Measurements from ENCODE around the gene UBE2S. TPM values are rescaled to one million over a fixed set of nuclear protein-coding genes. Genes with fewer than 3 reads are reported as not detected.
A peak's percentile ranks its signal among the peaks of the same experiment; 100 is the strongest.

The UBE2S gene
- total and polyA plus RNA-seq, 2 donors = 17.5 to 29.9 TPM

- DNase-seq (ENCODE audit: extremely low spot score) = no peak
- WGBS = 15% methylated on average over 43 of the region's 43 CpGs
- no peak overlapping the region for H3K4me3 ChIP-seq (ENCODE audit: low read depth, low read length)
- H3K4me1 ChIP-seq (ENCODE audit: insufficient read depth) = no peaks in the 10 kb centered on the region
- no peaks in the 10 kb centered on the region for H3K36me3 ChIP-seq (ENCODE audit: insufficient read depth)
- H3K27ac ChIP-seq (ENCODE audit: low read depth) = no peak overlapping the region
Observed at GRCh38 chr19:55377356-55378131, 30.0 kb downstream of the UBE2S start.

DNA sequence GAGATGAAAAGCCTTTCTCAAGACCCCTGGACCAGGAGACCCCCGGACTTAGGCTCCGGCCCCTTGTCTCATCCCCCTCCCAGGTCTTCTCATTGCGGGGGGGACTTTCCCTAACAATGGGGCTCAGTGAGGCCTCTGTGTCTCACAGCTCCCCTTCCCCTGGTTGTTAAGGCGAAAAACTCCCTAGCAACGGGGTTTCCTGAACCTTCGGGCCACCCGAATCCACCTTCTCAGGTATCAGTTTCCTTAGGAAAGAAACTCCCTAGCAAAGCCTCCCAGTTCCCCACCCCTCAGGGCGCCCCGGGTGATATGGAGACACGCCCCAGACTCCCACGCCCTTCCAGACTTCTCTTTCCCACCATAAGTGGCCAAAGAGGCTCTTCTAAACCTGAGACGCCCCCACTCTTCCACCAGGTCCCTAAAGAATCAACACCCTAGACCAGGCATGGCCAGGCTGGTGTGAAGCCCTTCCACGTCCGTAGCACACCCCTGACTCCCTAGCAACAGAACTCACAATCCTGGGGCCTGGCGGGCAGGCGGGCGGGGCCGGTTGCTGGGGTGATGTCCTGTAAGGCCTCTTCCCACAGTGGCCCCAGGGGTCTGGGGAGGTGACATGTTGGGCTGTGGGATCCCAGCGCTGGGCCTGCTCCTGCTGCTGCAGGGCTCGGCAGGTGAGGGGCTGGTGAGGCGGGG lies 31.2 kb downstream of the UBE2S start, which contains the start of gene TMEM190:
Gene TMEM190, plus strand, starts transcription at position 586 of the 693 bp plus-strand sequence. Its CDS starts 28 bp downstream, at position 614.
- Histone ChIP-seq H3K4me1 (ENCODE audit: insufficient read depth) (no peaks in the 10 kb centered on the region), H3K27ac (ENCODE audit: low read depth) (no peak within 1 kb of the TSS), H3K36me3 (ENCODE audit: insufficient read depth) (no peaks in the 10 kb centered on the region), H3K4me3 (ENCODE audit: low read depth, low read length) (no peak within 1 kb of the TSS)
- 65% methylated on average over 21 of the region's 21 CpGs for WGBS
- no peak for DNase-seq (ENCODE audit: extremely low spot score)

- no peaks in the 10 kb centered on the region for H3K36me3 ChIP-seq (ENCODE audit: insufficient read depth)
- no peak overlapping the region for H3K27ac ChIP-seq (ENCODE audit: low read depth)
- no peak overlapping the region for H3K4me3 ChIP-seq (ENCODE audit: low read depth, low read length)
- peaks cover 1% of the 10 kb centered on the region for H3K4me1 ChIP-seq (ENCODE audit: insufficient read depth)
- WGBS = 11% methylated on average over 31 of the region's 31 CpGs
- no peak for DNase-seq (ENCODE audit: extremely low spot score)
Observed at GRCh38 chr19:55373993-55374757, 33.4 kb downstream of the UBE2S start.

- WGBS = 61% methylated on average over 9 of the region's 9 CpGs
- no peaks in the 10 kb centered on the region for H3K36me3 ChIP-seq (ENCODE audit: insufficient read depth)
- H3K4me3 ChIP-seq (ENCODE audit: low read depth, low read length) = no peak overlapping the region
- no peak for DNase-seq (ENCODE audit: extremely low spot score)
- H3K4me1 ChIP-seq (ENCODE audit: insufficient read depth) = peaks cover 1% of the 10 kb centered on the region
- no peak overlapping the region for H3K27ac ChIP-seq (ENCODE audit: low read depth)
Observed at GRCh38 chr19:55373306-55373992, 34.1 kb downstream of the UBE2S start.

DNA sequence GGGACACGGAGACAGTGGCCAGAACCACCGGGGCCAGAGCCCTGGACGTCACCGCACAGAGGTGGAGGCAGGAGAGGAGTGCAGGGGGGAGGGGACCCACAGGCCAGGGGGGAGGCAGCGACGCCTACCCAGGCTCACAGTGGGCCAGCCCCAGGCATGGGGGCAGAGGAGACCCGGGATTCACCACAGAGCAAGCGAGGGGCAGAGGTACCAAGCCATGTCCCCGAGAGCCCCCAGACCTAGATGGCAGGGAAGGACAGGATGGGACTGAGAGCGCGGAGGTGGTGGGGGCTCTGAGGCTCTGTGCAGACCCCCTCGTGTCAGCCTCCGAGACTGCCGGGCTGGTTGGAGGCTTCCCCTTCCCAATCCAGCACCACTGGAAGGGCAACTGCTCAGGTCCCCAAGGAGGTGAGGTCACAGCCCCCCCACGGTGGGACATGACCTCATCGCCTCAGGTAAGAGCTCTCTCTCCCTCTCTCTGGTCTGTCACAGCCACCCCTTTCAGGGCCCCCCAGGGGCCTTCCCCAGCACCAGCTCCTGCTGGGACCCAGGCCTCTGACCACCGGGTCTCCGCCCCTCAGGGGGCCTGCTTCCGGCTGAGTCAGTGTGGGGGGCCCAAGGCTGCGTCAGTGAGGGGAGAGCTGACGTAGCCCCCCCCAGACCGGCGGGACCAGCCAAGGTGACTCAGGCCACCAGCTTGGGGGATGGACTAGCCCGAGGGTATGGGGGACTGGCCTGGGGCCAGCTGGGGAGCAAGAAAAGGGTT lies 35.1 kb downstream of the UBE2S start:
- Histone ChIP-seq H3K4me1 (ENCODE audit: insufficient read depth) (peaks cover 1% of the 10 kb centered on the region), H3K4me3 (ENCODE audit: low read depth, low read length) (no peak overlapping the region), H3K36me3 (ENCODE audit: insufficient read depth) (no peaks in the 10 kb centered on the region), H3K27ac (ENCODE audit: low read depth) (no peak overlapping the region)
- DNase-seq (ENCODE audit: extremely low spot score) = no peak
- 48% methylated on average over 24 of the region's 24 CpGs for WGBS

DNA sequence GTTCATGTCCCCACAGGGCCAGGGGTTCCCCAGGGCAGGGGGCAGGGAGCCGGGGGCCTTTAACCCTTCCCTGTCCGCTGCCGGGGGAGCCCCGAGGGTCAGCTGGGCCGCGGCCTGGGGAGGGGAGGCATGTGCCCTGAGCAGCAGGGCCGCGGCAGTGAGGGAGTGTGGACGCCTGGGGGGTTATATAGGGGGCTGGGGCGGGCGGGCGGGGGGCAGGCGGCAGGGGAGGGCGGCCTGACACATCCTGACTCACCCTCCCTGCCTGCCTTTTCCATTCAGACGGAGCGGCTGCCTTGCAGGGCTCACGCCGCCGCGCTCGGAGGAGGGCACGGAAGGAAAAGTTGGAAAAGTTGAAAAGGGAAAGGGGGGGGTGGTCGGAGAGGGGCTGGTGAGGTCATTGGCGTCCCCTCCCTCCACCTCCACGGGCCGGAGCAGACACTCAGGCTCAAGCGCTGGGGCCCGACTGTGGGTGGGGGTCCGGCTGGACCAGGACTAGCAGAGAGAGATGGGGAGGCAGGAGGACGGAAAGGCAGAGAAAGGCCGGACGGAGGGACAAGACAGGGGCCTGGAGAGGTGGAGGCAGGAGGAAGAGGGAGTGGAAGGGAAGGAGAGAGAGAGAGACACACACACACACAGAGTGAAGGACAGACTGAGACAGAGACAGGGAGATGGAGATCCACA lies 37.1 kb downstream of the UBE2S start, which contains the start of gene IL11:
Gene IL11, minus strand, starts transcription at position 159 of the 684 bp plus-strand sequence. Its CDS starts 153 bp downstream, at position 6.
- no peak for DNase-seq (ENCODE audit: extremely low spot score)
- no peaks in the 10 kb centered on the region for H3K36me3 ChIP-seq (ENCODE audit: insufficient read depth)
- 10% methylated on average over 32 of the region's 32 CpGs for WGBS
- H3K4me3 ChIP-seq (ENCODE audit: low read depth, low read length) = peak within 1 kb of the TSS; percentile 32
- H3K27ac ChIP-seq (ENCODE audit: low read depth) = no peak within 1 kb of the TSS
- H3K4me1 ChIP-seq (ENCODE audit: insufficient read depth) = peaks cover 1% of the 10 kb centered on the region

- H3K36me3 ChIP-seq (ENCODE audit: insufficient read depth) = no peaks in the 10 kb centered on the region
- WGBS = 1% methylated on average over 58 of the region's 59 CpGs
- H3K4me1 ChIP-seq (ENCODE audit: insufficient read depth) = peaks cover 1% of the 10 kb centered on the region
- no peak overlapping the region for H3K27ac ChIP-seq (ENCODE audit: low read depth)
- no peak for DNase-seq (ENCODE audit: extremely low spot score)
- peak overlapping the region; percentile 32 for H3K4me3 ChIP-seq (ENCODE audit: low read depth, low read length)
Observed at GRCh38 chr19:55369653-55370304, 37.8 kb downstream of the UBE2S start.

DNA sequence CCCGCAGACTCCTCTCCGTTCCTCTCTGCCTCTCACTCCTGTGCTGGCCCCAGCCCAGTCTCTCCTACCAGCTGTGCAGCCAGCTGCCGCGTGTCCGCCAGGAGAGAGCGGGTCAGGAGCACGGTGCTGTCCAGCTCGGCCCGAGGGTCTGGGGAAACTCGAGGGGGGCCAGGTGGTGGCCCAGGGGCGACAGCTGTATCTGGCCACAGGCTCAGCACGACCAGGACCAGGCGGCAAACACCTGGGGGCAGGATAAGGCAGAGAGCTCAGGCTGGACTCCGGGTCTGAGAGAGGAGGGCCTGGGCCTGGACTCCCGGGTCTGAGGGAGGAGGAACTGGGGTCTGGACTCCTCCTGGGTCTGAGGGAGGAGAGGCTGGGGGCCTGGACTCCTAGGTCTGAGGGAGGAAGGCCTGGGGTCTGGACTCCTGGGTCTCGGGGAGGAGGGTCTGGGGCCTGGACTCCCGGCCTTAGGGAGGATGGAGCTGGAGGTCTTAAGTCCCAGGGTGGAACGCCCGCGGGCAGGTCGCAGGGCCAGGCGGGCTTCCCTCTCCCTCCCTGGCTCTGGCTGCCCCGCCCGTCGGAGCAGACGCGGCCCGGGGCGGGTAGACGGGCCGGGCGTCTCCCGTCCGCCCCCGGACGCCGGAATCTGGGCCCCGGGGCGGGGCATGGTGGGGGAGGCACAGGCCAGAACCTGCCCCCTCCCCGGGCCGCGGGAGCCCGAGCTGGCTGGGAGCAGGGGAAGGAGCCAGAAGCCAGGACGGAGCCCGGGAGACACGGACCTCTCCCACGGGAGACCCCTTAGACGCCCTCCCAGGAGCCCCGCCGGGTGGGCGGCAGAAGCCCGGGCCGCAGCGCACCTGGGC lies 38.7 kb downstream of the UBE2S start:
- peak overlapping the region; percentile 32 for H3K4me3 ChIP-seq (ENCODE audit: low read depth, low read length)
- H3K36me3 ChIP-seq (ENCODE audit: insufficient read depth) = no peaks in the 10 kb centered on the region
- H3K4me1 ChIP-seq (ENCODE audit: insufficient read depth) = peaks cover 1% of the 10 kb centered on the region
- DNase-seq (ENCODE audit: extremely low spot score) = no peak
- H3K27ac ChIP-seq (ENCODE audit: low read depth) = no peak overlapping the region
- WGBS = 9% methylated on average over 54 of the region's 54 CpGs

- no peak for DNase-seq (ENCODE audit: extremely low spot score)
- 88% methylated on average over 16 of the region's 16 CpGs for WGBS
- no peak overlapping the region for H3K27ac ChIP-seq (ENCODE audit: low read depth)
- H3K4me3 ChIP-seq (ENCODE audit: low read depth, low read length) = no peak overlapping the region
- H3K36me3 ChIP-seq (ENCODE audit: insufficient read depth) = no peaks in the 10 kb centered on the region
- peaks cover 1% of the 10 kb centered on the region for H3K4me1 ChIP-seq (ENCODE audit: insufficient read depth)
Observed at GRCh38 chr19:55368106-55368505, 39.5 kb downstream of the UBE2S start.

- Histone ChIP-seq H3K27ac (ENCODE audit: low read depth) (no peak overlapping the region), H3K36me3 (ENCODE audit: insufficient read depth) (no peaks in the 10 kb centered on the region), H3K4me1 (ENCODE audit: insufficient read depth) (peaks cover 1% of the 10 kb centered on the region), H3K4me3 (ENCODE audit: low read depth, low read length) (no peak overlapping the region)
- WGBS = 77% methylated on average over 3 of the region's 3 CpGs
- DNase-seq (ENCODE audit: extremely low spot score) = no peak
Observed at GRCh38 chr19:55366790-55367189, 40.8 kb downstream of the UBE2S start.

DNA sequence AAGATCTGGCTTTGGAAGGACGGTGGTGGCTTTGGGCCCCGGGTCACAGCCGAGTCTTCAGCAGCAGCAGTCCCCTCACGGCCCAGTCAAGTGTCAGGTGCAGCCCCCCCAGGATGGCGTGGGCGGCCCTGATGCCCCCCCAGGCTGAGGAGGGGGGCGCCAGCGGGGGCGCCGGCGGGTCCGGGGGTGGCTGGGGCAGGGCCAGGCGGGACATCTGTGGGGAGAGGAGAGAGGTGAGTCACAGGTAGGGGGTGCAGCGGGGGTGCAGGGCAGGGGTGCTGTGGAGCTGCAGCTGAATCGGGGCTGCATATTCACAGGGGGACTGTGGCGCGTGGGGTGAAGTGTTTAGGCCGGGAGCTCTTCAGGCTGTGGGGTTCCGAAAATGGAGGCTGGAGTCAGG lies 41.6 kb downstream of the UBE2S start:
- 75% methylated on average over 19 of the region's 19 CpGs for WGBS

More for the DNA sequence above, 41.6 kb downstream of the UBE2S start:
- DNase-seq (ENCODE audit: extremely low spot score) = no peak
- Histone ChIP-seq H3K4me3 (ENCODE audit: low read depth, low read length) (no peak overlapping the region), H3K27ac (ENCODE audit: low read depth) (no peak overlapping the region), H3K36me3 (ENCODE audit: insufficient read depth) (no peaks in the 10 kb centered on the region), H3K4me1 (ENCODE audit: insufficient read depth) (peaks cover 1% of the 10 kb centered on the region)

Measured in urinary bladder (tissue), 4 donors.